Activated naive CD4-positive, alpha-beta T cell treated with anti-CD3 and anti-CD28 coated beads, Interleukin-2, amount 50 U/mL, for 72 hours (primary cell): Measurements from ENCODE around the gene STYXL1. TPM values are rescaled to one million over a fixed set of nuclear protein-coding genes. Genes with fewer than 3 reads are reported as not detected.
"Not testable (repeated sequence)": the region's sequence is repeated elsewhere in the genome, so short reads cannot be mapped to it uniquely, and the experiment has no call there.

Experiments
- ATAC-seq, 2 donors: fragments of 150-1000 bp; cut with Tn5 transposase; 2 replicates each; pipeline ENCODE4 v1.10.0; 2021; ENCODE audit warnings: mild to moderate bottlenecking in 2 of 2, moderate library complexity in 2 of 2
- DNase-seq, 2 donors: peaks; one replicate each; pipeline ENCODE4 v3.0.0; 2021 to 2022; ENCODE audit warnings: low spot score in 2 of 2
- H3K27ac Mint-ChIP-seq, 2 donors: one replicate each; pipeline ENCODE4 v1.8.0; 2022; ENCODE audit warnings: mild to moderate bottlenecking in 2 of 2, mixed read lengths in 2 of 2
- H3K36me3 Mint-ChIP-seq, 2 donors: one replicate each; pipeline ENCODE4 v1.8.0; 2022; ENCODE audit warnings: mixed read lengths in 2 of 2
- H3K9me3 Mint-ChIP-seq, 2 donors: one replicate each; pipeline ENCODE4 v1.8.0; 2022; ENCODE audit warnings: mixed read lengths in 2 of 2
- total RNA-seq, 2 donors: library from RNA; stranded (reverse); gene quantifications; one replicate each; pipeline ENCODE4 v1.2.3, GENCODE V29; 2022

The STYXL1 gene
- total RNA-seq, 2 donors from 2014 or later = 25.4 to 39.1 TPM

DNA sequence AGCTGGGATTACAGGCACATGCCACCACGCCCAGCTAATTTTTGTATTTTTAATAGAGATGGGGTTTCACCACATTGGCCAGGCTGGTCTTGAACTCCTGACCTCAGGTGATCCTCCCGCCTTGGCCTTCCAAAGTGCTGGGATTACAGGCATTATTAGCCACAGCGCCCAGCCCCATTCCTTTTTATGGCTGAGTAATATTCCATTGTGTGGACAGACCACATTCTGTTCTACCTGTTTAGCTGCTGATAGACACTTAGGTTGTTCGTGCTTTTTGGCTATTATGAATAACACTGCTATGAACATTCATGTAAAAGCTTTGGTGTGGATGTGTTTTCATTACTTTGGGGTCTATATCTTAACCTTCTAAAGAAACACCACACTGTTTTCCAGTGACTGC is 29.3 kb downstream of the STYXL1 start:
- not testable (repeated sequence) for ATAC-seq, H3K27ac Mint-ChIP-seq, H3K36me3 Mint-ChIP-seq, DNase-seq, H3K9me3 Mint-ChIP-seq

- Mint-ChIP-seq H3K27ac (no peak overlapping the region), H3K9me3 (no peaks in the 10 kb centered on the region), H3K36me3 (peaks cover 0 to 12% of the 10 kb centered on the region in 2 donors)
- DNase-seq (no peak), ATAC-seq (no peak)
Measured at GRCh38 chr7:76016191-76016947, 31.4 kb downstream of the STYXL1 start.

DNA sequence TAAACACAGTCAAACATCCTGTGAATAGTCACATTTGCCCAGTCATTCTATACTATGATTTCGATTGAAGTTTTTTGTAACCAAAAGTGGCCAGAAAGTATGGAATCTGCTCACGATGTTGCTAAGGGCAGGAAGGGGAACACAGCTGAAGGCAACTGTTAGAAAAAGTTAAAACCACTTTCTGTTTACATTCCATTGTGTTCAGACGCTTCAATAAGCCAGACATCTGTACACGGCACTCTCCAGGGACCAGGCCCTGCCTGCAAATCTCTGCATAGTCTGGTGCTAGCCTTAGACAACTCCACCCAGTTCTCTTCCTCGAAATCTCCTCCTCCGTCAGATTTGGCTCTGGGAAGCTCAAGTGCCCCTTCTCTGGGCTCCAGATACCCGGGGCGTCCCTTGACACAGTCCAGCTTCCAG is 36.3 kb downstream of the STYXL1 start:
- Mint-ChIP-seq H3K27ac (no peak overlapping the region), H3K36me3 (peaks cover 0 to 21% of the 10 kb centered on the region in 2 donors), H3K9me3 (no peaks in the 10 kb centered on the region)
- DNase-seq = no peak
- no peak for ATAC-seq

DNA sequence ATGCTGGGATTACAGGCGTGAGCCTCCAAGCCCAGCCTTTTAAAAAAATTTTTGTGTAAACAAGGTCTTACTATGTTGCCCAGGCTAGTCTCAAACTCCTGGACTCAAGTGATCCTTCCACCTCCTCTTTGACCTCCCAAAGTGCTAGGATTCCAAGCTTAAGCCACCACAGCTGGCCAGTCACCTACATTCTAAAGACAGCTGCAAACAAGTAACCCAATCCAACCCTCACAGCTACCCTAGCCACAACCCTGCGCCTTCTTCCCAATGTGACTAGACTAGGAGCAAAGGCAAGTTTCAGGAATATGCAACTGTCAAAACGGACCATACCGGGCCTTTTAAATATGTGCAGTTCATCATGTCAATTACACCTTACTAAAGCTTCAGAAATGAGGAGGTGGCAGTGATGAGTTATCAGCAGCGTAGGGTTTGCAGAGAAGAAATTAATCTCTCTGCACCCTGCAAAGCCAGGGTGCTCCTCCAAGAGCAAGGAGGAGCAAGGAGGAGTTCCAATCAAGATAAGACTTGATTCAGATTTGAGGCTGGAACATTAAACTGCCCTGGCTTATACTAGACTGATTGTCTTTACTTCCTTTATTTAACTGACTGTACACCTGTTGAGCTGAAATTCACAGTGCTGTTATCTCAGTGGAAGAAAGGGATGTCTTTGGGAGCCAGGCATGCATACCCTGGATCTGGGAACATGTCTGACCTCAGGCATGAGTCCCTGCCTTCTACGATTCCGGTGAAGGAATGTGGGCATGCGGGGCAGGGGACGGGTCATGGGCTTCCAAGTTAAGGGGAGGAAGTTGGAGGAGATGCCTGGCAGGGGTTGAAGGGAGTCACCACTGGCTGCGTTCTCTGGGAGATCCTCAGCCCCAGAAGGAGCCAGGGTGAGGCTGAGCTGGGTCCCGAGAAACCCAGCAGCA is 37.9 kb downstream of the STYXL1 start:
- peaks cover 0 to 27% of the 10 kb centered on the region in 2 donors for H3K36me3 Mint-ChIP-seq
- ATAC-seq (no peak), DNase-seq (no peak)
- peak overlapping the region; percentile 81 to 92 for H3K27ac Mint-ChIP-seq
- no peaks in the 10 kb centered on the region for H3K9me3 Mint-ChIP-seq

- ATAC-seq = peak in 1 of 2 donors; percentile 70
Measured at GRCh38 chr7:76008156-76008687, 39.6 kb downstream of the STYXL1 start.

GRCh38 chr7:76005004-76005403 is 42.8 kb downstream of the STYXL1 start:
- H3K9me3 Mint-ChIP-seq, DNase-seq, H3K27ac Mint-ChIP-seq, ATAC-seq: not testable (repeated sequence)
- peaks cover 11 to 12% of the 10 kb centered on the region in 2 donors for H3K36me3 Mint-ChIP-seq

More at GRCh38 chr7:76008156-76008687, 39.6 kb downstream of the STYXL1 start:
- Mint-ChIP-seq H3K36me3 (peaks cover 6 to 27% of the 10 kb centered on the region in 2 donors), H3K27ac (peak overlapping the region; percentile 31 to 92), H3K9me3 (no peaks in the 10 kb centered on the region)
- DNase-seq = no peak

- Mint-ChIP-seq H3K9me3 (no peaks in the 10 kb centered on the region), H3K27ac (no peak overlapping the region), H3K36me3 (peaks cover 9 to 11% of the 10 kb centered on the region in 2 donors)
- no peak for DNase-seq
- no peak for ATAC-seq
Measured at GRCh38 chr7:76003351-76003750, 44.4 kb downstream of the STYXL1 start.

- ATAC-seq (no peak), DNase-seq (no peak)
- Mint-ChIP-seq H3K36me3 (peaks cover 6 to 11% of the 10 kb centered on the region in 2 donors), H3K9me3 (no peaks in the 10 kb centered on the region), H3K27ac (no peak overlapping the region)
Measured at GRCh38 chr7:76002822-76003221, 45.0 kb downstream of the STYXL1 start.

DNA sequence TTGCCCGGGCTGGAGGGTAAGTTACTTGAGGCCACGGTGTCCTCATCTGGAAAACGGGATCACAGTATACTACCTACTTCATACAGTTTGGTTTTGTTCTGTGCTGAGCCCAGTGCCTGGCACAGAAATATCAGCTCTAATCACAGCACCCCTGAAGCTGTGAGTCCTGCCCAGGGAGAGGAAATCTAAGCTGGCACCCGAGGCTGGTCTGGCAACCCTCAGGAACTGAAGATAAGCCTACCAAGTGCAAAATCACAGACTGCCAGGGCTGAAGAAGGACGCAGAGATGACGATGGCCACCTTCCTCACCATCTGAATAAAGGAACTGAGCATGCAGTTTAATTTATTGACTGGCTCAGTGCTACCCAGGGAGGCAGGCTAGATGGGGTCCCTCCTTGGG is 45.7 kb downstream of the STYXL1 start:
- H3K9me3 Mint-ChIP-seq = no peaks in the 10 kb centered on the region
- H3K36me3 Mint-ChIP-seq = peaks cover 6 to 11% of the 10 kb centered on the region in 2 donors
- ATAC-seq = no peak
- DNase-seq = no peak
- H3K27ac Mint-ChIP-seq = no peak overlapping the region

DNA sequence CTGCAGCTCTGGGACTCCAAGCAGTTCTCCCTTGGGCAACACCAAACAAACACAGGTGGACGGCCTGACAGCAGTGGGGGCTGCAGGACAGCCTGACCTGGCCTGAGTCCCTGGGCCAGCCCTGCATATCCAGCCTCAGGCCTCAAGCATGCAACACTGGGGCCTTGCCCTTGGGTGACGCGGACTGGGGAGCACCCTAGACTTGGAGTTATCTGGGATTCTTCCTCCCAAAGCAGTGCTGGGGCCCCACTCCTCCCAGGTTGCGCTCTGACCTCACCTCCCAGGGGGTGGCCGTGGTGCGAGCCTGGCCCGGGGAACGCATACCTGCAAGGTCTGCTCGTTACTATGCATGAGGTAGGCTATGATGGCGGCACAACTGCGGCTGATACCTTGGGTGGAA is 47.2 kb downstream of the STYXL1 start:
- peaks cover 10 to 11% of the 10 kb centered on the region in 2 donors for H3K36me3 Mint-ChIP-seq
- DNase-seq (no peak), ATAC-seq (no peak)
- H3K9me3 Mint-ChIP-seq = no peaks in the 10 kb centered on the region
- no peak overlapping the region for H3K27ac Mint-ChIP-seq

- Mint-ChIP-seq H3K9me3 (no peaks in the 10 kb centered on the region), H3K36me3 (peaks cover 3 to 5% of the 10 kb centered on the region in 2 donors), H3K27ac (no peak overlapping the region)
- DNase-seq (no peak), ATAC-seq (no peak)
Measured at GRCh38 chr7:75998038-75998437, 49.8 kb downstream of the STYXL1 start.

DNA sequence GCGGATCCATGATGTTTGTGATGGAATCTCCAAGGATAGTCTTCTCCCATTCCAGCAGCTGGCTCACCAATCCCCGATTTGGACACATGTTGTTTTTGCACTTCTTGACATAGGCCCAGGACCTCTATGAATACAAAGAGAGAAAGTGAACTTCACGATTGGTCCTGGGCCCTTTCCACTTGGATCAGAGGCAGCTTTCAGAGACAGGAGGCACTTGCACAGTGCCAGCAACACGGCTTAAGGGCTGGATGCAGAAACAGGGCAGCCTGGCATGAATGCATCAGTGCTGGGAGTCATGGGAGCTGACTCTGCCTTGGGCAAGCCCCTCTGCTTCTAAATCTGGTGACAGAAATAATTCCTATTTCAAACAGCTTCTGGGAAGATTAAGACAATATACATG is 51.3 kb downstream of the STYXL1 start:
- H3K36me3 Mint-ChIP-seq = peaks cover 0 to 5% of the 10 kb centered on the region in 2 donors
- no peaks in the 10 kb centered on the region for H3K9me3 Mint-ChIP-seq
- H3K27ac Mint-ChIP-seq = no peak overlapping the region
- ATAC-seq = no peak
- peak in 1 of 2 donors; percentile 13 for DNase-seq

GRCh38 chr7:75995996-75996395 is 51.8 kb downstream of the STYXL1 start:
- no peaks in the 10 kb centered on the region for H3K9me3 Mint-ChIP-seq
- H3K36me3 Mint-ChIP-seq = peaks cover 0 to 5% of the 10 kb centered on the region in 2 donors
- H3K27ac Mint-ChIP-seq = no peak overlapping the region
- no peak for ATAC-seq
- peak in 1 of 2 donors; percentile 50 for DNase-seq

DNA sequence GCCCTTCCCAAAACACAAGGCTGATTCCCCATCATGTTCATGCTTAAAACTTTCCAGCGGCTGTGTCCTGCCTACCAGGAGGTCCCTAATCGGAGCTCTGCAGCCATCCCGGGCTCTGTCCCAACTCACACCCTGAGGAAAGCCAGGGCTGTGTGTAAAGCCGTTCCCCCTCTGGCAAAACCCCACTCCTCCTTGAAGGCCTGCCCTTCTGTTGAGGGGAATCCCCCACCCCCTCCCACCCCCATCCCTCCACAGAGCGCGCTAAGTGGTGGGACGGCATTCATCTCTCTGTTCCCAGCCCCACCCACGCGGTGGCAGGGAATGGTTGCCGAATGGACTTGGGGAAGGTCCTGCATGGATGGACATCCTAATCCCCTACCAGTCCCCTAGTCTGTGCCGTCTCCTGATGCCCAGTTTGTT is 52.7 kb downstream of the STYXL1 start:
- peak in 1 of 2 donors; percentile 34 for DNase-seq
- Mint-ChIP-seq H3K9me3 (no peaks in the 10 kb centered on the region), H3K36me3 (peaks cover 0 to 5% of the 10 kb centered on the region in 2 donors), H3K27ac (peak overlapping the region in 1 of 2 donors; percentile 34)
- no peak for ATAC-seq

GRCh38 chr7:75994388-75995051 is 53.3 kb downstream of the STYXL1 start, which contains the start of gene TMEM120A:
Gene TMEM120A, minus strand, starts transcription at chr7:75994595. Its CDS starts 25 bp downstream, at chr7:75994570.
- peak; percentile 92 to 96 for DNase-seq
- no peaks in the 10 kb centered on the region for H3K9me3 Mint-ChIP-seq
- H3K36me3 Mint-ChIP-seq = peaks cover 0 to 5% of the 10 kb centered on the region in 2 donors
- ATAC-seq = peak; percentile 98
- H3K27ac Mint-ChIP-seq = peak within 1 kb of the TSS; percentile 29 to 52

DNA sequence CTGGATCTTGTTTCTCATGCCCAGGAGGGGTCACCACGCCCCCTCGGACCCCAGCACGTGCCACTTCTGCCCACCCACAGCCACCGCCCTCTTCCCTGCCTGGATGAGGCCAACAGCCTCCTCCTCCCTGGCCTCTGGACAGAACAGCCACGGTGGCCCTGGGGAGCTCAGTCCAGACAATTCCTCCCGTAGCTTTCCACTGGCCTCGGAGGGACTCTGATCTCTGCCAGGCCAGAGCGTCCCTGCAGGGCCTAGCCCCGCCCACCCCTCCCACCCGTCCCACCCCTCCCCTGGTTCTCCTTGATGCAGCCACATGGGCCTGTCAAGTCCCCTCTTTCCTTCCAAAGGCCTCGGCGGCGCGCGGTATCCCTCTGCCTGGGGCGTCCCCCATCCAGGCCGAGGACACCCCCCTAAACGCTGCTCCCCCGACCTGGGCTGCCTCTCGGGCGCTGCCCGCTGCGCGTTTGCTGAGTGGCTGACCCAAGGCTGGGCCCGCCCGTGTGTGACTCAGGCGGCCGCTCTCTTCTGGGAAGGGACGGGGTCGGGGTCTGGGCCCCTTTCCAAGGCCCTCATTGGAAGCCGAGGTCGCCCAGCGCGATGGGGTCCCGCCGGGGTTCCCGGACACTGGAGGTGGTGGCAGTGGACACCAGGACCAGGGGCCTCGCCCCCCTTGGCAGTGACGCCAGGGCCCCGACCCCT is 54.0 kb downstream of the STYXL1 start:
- no peak for DNase-seq
- Mint-ChIP-seq H3K27ac (peak overlapping the region; percentile 29 to 52), H3K36me3 (peaks cover 0 to 5% of the 10 kb centered on the region in 2 donors), H3K9me3 (no peaks in the 10 kb centered on the region)
- ATAC-seq = peak; percentile 14 to 52
